ENCODE measurements around the gene CFAP161.

Gene CFAP161

DNA sequence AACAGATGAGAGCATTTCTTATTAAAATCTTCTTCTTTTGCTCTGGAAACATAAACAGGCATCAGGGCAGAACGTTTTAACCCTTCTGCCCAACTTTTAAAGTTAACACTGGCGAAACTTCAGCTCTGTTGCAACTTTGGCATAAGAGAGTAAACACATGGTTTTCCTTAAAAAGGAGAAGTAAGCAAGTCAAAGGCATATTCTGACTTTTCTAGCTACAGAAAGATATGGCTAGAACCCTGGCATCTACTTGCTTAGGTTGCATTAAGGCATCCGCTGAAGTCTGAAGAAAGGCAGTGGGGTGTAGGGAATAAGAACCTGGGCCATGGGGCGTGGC, 49.3 kb downstream of the CFAP161 start:
- DNase-seq (ENCODE audit: low read depth in 2 of 2): no peak

- no peak for DNase-seq (ENCODE audit: low read depth in 2 of 2)
Measured at GRCh38 chr15:81184188-81184587, 50.1 kb downstream of the CFAP161 start.

- no peak for DNase-seq (ENCODE audit: low read depth in 2 of 2)
Measured at GRCh38 chr15:81185631-81186295, 51.7 kb downstream of the CFAP161 start.

- no peak for DNase-seq (ENCODE audit: low read depth in 2 of 2)
Measured at GRCh38 chr15:81188354-81188753, 54.3 kb downstream of the CFAP161 start.

- DNase-seq (ENCODE audit: low read depth in 2 of 2): no peak
Measured at GRCh38 chr15:81189583-81190283, 55.7 kb downstream of the CFAP161 start.

DNA sequence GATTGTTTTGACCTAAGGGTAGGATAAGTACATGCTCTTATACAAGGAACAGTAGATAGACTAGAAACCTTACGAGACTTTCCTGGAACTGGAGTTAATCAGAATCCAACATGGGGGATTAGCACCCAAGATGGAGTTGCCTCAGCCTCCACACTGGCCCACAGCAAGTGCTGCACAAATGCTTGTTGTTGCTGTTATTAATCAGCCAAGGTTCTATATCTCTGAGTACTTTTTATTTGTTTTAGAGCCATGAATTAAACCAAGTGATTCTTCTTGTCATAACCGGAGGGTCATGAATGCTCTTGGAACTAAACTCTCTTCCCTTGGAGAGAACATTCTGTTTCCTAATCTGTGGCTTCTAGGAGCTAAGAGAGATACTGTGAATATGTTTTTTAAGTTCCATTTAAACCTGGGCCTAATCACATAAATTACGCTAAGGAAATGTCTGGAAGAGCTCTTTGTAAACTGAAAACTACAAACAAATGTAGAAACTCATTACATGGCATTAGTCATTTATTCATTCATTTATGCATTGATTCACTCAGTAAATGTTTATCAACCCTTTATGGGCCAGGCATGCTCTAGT, 56.9 kb downstream of the CFAP161 start:
- DNase-seq (ENCODE audit: low read depth in 2 of 2): no peak

- DNase-seq (ENCODE audit: low read depth in 2 of 2): no peak
Measured at GRCh38 chr15:81191701-81192100, 57.6 kb downstream of the CFAP161 start.

- no peak for DNase-seq (ENCODE audit: low read depth in 2 of 2)
Measured at GRCh38 chr15:81194723-81195122, 60.7 kb downstream of the CFAP161 start.

GRCh38 chr15:81195339-81195864, 61.3 kb downstream of the CFAP161 start:
- DNase-seq (ENCODE audit: low read depth in 2 of 2): no peak

- no peak for DNase-seq (ENCODE audit: low read depth in 2 of 2)
Measured at GRCh38 chr15:81196576-81197254, 62.6 kb downstream of the CFAP161 start, which contains the start of gene IL16. Gene IL16, plus strand, starts transcription at chr15:81196879. Its CDS starts 28,521 bp downstream, at chr15:81225400.

DNA sequence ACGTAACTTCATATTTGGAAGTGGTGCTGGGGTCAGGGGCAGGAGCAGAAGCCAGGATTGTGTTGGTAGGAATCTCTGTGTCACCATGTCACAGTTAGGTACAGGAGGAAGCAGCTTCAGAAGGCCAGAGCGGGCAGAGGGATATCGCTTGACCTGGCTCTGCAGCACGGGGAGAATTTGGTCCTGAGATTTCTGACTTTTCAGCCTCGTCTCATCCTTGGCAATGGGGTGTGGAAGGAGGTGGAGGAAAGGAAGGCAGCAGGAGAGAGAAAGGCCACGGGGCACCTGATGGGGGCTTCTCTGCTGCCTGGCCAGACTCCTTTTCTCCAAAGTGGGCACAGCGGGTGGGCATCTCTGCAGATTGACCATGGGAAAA, 63.2 kb downstream of the CFAP161 start:
- no peak for DNase-seq (ENCODE audit: low read depth in 2 of 2)

DNA sequence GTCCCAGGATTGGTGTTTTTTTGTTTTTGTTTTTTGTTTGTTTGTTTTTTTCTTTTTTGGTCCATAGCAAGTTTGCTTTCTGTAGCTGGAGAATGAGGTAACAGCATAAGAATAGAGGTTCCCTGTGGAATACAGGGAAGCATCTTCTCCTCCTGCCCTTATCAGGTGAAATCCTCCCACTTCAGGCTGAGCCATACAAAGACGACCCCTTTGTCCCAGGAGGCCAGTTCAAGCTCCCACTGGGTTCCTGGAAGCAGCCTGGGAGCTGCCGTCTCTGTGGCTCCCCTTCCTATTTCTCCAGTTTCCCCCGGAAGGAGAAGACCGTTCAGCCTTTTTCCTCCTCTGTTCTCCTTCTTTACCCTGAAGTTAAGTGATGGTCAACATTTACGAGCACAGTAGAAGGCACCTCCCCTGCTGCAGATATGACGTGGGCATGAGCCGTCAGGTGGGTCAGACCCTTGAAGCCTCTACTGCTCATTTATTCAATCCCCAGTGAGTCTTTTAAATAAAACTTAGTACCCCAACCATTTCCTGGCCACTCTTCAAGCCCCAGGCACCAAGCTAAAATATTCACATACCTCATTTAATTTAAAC, 63.7 kb downstream of the CFAP161 start:
- DNase-seq (ENCODE audit: low read depth in 2 of 2): no peak
